SK-N-SH (cell line): ENCODE data around the gene PTEN. TPM values are rescaled to one million over a fixed set of nuclear protein-coding genes. Genes with fewer than 3 reads are reported as not detected.

Source experiments
- CTCF ChIA-PET: fragments of 300-600, 350-600 bp; formaldehyde crosslinking; extraction: SDS; loops from one replicate; lab custom pipeline; 2021; lab: Yijun Ruan, JAX
- POLR2A ChIA-PET: fragments of 350-600 bp; sonication (Branson Sonifier 250); formaldehyde crosslinking; extraction: SDS; loops from one replicate; lab custom pipeline; 2020; ENCODE audit warnings: antibody characterized with exemption, inconsistent platforms; lab: Yijun Ruan, JAX
- DNase-seq: peaks from one replicate; pipeline ENCODE4 v3.0.0; 2012
- H2AFZ ChIP-seq: fragments of 200-600 bp; sonication (generic); 2 replicates; pipeline ENCODE4 v1.8.1; 2016; ENCODE audit warnings: antibody characterized with exemption, mild to moderate bottlenecking, low read depth
- H3F3A ChIP-seq: fragments of 200-600 bp; sonication (generic); replicated peaks from 2 replicates; pipeline ENCODE3; 2016; ENCODE audit warnings: antibody characterized with exemption, mild to moderate bottlenecking; ENCODE audit not compliant: insufficient read depth
- H3K27ac ChIP-seq, 2 experiments: fragments of 200-500 bp in 1 of 2; fragments of 200-600 bp in 1 of 2; sonication (Bioruptor generic) in 1 of 2; sonication (generic), shearing (Covaris generic) in 1 of 2; 2 replicates each; pipeline versions ENCODE4 v1.5.1 to v1.6.1; 2014 to 2016; ENCODE audit warnings: low read depth in 2 of 2, inconsistent platforms in 1 of 2, low read length in 1 of 2, mild to moderate bottlenecking in 1 of 2, mixed read lengths in 1 of 2
- H3K27me3 ChIP-seq: fragments of 200-600 bp; sonication (generic), shearing (Covaris generic); 2 replicates; pipeline ENCODE4 v1.6.1; 2016; ENCODE audit warnings: mixed run types; ENCODE audit not compliant: insufficient read depth
- H3K36me3 ChIP-seq, 2 experiments: fragments of 200-500 bp in 1 of 2; fragments of 200-600 bp in 1 of 2; sonication (Bioruptor generic) in 1 of 2; sonication (generic) in 1 of 2; replicated peaks in 1 of 2; 2 replicates each; pipeline versions ENCODE3 to v1.5.1; 2014 to 2016; ENCODE audit warnings: low read length in 1 of 2, mild to moderate bottlenecking in 1 of 2; ENCODE audit not compliant: insufficient read depth in 2 of 2, control insufficient read depth in 1 of 2
- H3K4me1 ChIP-seq, 2 experiments: fragments of 200-500 bp in 1 of 2; fragments of 200-600 bp in 1 of 2; sonication (Bioruptor generic) in 1 of 2; sonication (generic), shearing (Covaris generic) in 1 of 2; 2 replicates each; pipeline versions ENCODE4 v1.5.1 to v1.6.1; 2014 to 2016; ENCODE audit warnings: low read depth in 1 of 2, low read length in 1 of 2, mixed run types in 1 of 2; ENCODE audit not compliant: insufficient read depth in 2 of 2, control insufficient read depth in 1 of 2
- H3K4me2 ChIP-seq: fragments of 200-600 bp; sonication (generic), shearing (Covaris generic); 2 replicates; pipeline ENCODE4 v1.6.1; 2017; ENCODE audit warnings: mixed run types
- H3K4me3 ChIP-seq, 2 experiments: fragments of 200-500 bp in 1 of 2; fragments of 200-600 bp in 1 of 2; sonication (Bioruptor generic) in 1 of 2; sonication (generic), shearing (Covaris generic) in 1 of 2; 2 replicates each; pipeline versions ENCODE4 v1.5.1 to v1.8.1; 2014 to 2016; ENCODE audit warnings: low read depth in 2 of 2, inconsistent platforms in 1 of 2, low read length in 1 of 2, mild to moderate bottlenecking in 1 of 2, mixed read lengths in 1 of 2, moderate library complexity in 1 of 2
- H3K79me2 ChIP-seq: fragments of 200-600 bp; sonication (generic); 2 replicates; pipeline ENCODE4 v1.8.1; 2017; ENCODE audit warnings: mild to moderate bottlenecking; ENCODE audit not compliant: insufficient read depth
- H3K9ac ChIP-seq: fragments of 200-600 bp; sonication (generic); 2 replicates; pipeline ENCODE4 v1.6.1; 2017; ENCODE audit warnings: mixed run types
- H3K9me2 ChIP-seq: fragments of 200-600 bp; sonication (generic); 2 replicates; pipeline ENCODE4 v1.6.1; 2017; ENCODE audit warnings: mixed run types
- H3K9me3 ChIP-seq: fragments of 200-600 bp; sonication (generic); 2 replicates; pipeline ENCODE4 v1.6.1; 2017; ENCODE audit warnings: mixed run types, mild to moderate bottlenecking, moderate library complexity
- H4K20me1 ChIP-seq: fragments of 200-600 bp; sonication (generic); 2 replicates; pipeline ENCODE4 v1.6.1; 2017; ENCODE audit warnings: mild to moderate bottlenecking, mixed run types; ENCODE audit not compliant: insufficient read depth
- CHD2 ChIP-seq: fragments of 150-350 bp; IDR thresholded peaks from 2 replicates; pipeline ENCODE4 v1.6.1; 2018; ENCODE audit warnings: low read length; ENCODE audit not compliant: partially characterized antibody
- CTCF ChIP-seq: fragments of 200-600 bp; sonication (generic); IDR thresholded peaks from 2 replicates; pipeline ENCODE4 v1.6.1; 2017; ENCODE audit warnings: antibody characterized with exemption, mild to moderate bottlenecking, moderate library complexity
- ELF1 ChIP-seq: IDR thresholded peaks from 2 replicates; pipeline ENCODE4 v1.4.0; 2012
- FOSL2 ChIP-seq: IDR thresholded peaks from 2 replicates; pipeline ENCODE4 v1.4.0; 2012; ENCODE audit warnings: low read depth, mild to moderate bottlenecking, moderate library complexity, borderline replicate concordance
- FOXJ3 ChIP-seq: sonication (generic); formaldehyde crosslinking; IDR thresholded peaks from 2 replicates; pipeline ENCODE4 v1.5.1; 2020; ENCODE audit warnings: mild to moderate bottlenecking, missing genetic modification reagents
- MAX ChIP-seq: IDR thresholded peaks from 2 replicates; pipeline ENCODE4 v1.4.0; 2012; ENCODE audit warnings: low read depth
- MEF2A ChIP-seq: IDR thresholded peaks from 2 replicates; pipeline ENCODE4 v1.4.0; 2012; ENCODE audit warnings: low read depth, borderline replicate concordance
- PBX3 ChIP-seq: IDR thresholded peaks from 2 replicates; pipeline ENCODE4; 2012
- POLR2AphosphoS5 ChIP-seq: IDR thresholded peaks from 2 replicates; pipeline ENCODE4 v1.6.1; 2012; ENCODE audit warnings: low read depth, low read length
- RAD21 ChIP-seq: IDR thresholded peaks from 2 replicates; pipeline ENCODE4 v1.6.1; 2012; ENCODE audit warnings: mild to moderate bottlenecking, low read length
- REST ChIP-seq: IDR thresholded peaks from 2 replicates; pipeline ENCODE4 v1.6.1; 2012; ENCODE audit warnings: mild to moderate bottlenecking, low read depth, low read length, moderate library complexity
- RFX5 ChIP-seq: IDR thresholded peaks from 2 replicates; pipeline ENCODE4 v1.6.1; 2012; ENCODE audit warnings: mild to moderate bottlenecking, improper control_type of control experiment, low read length
- SMC3 ChIP-seq: IDR thresholded peaks from 2 replicates; pipeline ENCODE4 v1.6.1; 2012; ENCODE audit warnings: low read depth, low read length, improper control_type of control experiment
- TAF1 ChIP-seq: IDR thresholded peaks from 2 replicates; pipeline ENCODE4 v1.6.1; 2012; ENCODE audit warnings: low read depth, mild to moderate bottlenecking, low read length, moderate library complexity, borderline replicate concordance
- USF2 ChIP-seq: fragments of 150-350 bp; IDR thresholded peaks from 2 replicates; pipeline ENCODE4 v1.6.1; 2017; ENCODE audit warnings: antibody characterized with exemption, low read length, low read depth, borderline replicate concordance
- WGBS: methylation state at CpG from one replicate; pipeline ENCODE4 v1.1.6; 2017; ENCODE audit warnings: low lambda C conversion rate; 5-methylcytosine and 5-hydroxymethylcytosine counted together
- polyA plus RNA-seq, 3 experiments: library from polyadenylated mRNA; depleted of rRNA; stranded (reverse); fragments of >200 nt; gene quantifications; 2 replicates each; pipeline ENCODE4 v1.2.3, GENCODE V29; 2012

PTEN gene
- polyA plus RNA-seq, 1 of the 3 experiments (the other 2 are of a cell fraction): 12.8 TPM

- H3K36me3 ChIP-seq: peaks cover 31 to 49% of the 10 kb centered on the region in 2 experiments
- TF ChIP-seq CHD2: no peak
- peak; percentile 5; the same call in 1 of the 2 replicates for TF ChIP-seq PBX3
- TF ChIP-seq, all 33 proteins: peak for 1
- Histone ChIP-seq H3K4me3 (no peak overlapping the region), H3K27me3 (no peaks in the 10 kb centered on the region), H2AFZ (no peak overlapping the region), H3K9me3 (no peaks in the 10 kb centered on the region), H3K4me2 (no peak overlapping the region), H3K27ac (no peak overlapping the region), H3K4me1 (no peaks in the 10 kb centered on the region; a peak in 1 of 4 replicates), H3F3A (peaks cover 23% of the 10 kb centered on the region), H4K20me1 (peaks cover 6% of the 10 kb centered on the region; the same call in 1 of the 2 replicates), H3K9ac (no peak overlapping the region), H3K79me2 (peaks cover 23% of the 10 kb centered on the region), H3K9me2 (no peaks in the 10 kb centered on the region)
- CTCF ChIA-PET: no interaction called here
- no peak for DNase-seq
- WGBS: 73% methylated on average over 2 of the region's 2 CpGs
- POLR2A ChIA-PET: no interaction called here
These were observed 103.0 kb downstream of the PTEN start for GRCh38 chr10:87966459-87966858.

GRCh38 chr10:87973635-87974034 lies 110.2 kb downstream of the PTEN start:
- Histone ChIP-seq H3K4me2 (no peak overlapping the region), H3K9ac (no peak overlapping the region), H3K4me1 (no peaks in the 10 kb centered on the region; a peak in 2 of 4 replicates), H3K9me3 (no peaks in the 10 kb centered on the region), H3K36me3 (peaks cover 0 to 10% of the 10 kb centered on the region in 2 experiments), H2AFZ (no peak overlapping the region), H3K79me2 (no peaks in the 10 kb centered on the region), H3K27me3 (no peaks in the 10 kb centered on the region), H3K9me2 (no peaks in the 10 kb centered on the region), H3K27ac (peak overlapping the region; percentile 2 to 62; a peak in 1 of 4 replicates), H4K20me1 (no peaks in the 10 kb centered on the region), H3K4me3 (no peak overlapping the region), H3F3A (peaks cover 12% of the 10 kb centered on the region)
- TF ChIP-seq RAD21 (no peak), TAF1 (no peak), RFX5 (no peak), POLR2AphosphoS5 (no peak), FOSL2 (no peak), CTCF (no peak), MEF2A (no peak), FOXJ3 (CRISPR knock-in tag) (no peak), MAX (no peak), SMC3 (no peak), ELF1 (no peak), USF2 (no peak), REST (no peak)
- ChIA-PET POLR2A (no interaction called here), CTCF (interaction anchor here (0.6 to 1.2 kb wide), 3 partner anchors 15 to 529 kb away, joined by 3 to 4 read pairs (median 3); no protein-coding TSS in a partner anchor)
- DNase-seq: no peak
